CD4-positive, alpha-beta memory T cell (primary cell): ENCODE measurements around the gene GTF3C5. TPM values are rescaled to one million over a fixed set of nuclear protein-coding genes. Genes with fewer than 3 reads are reported as not detected.

Experiments used
- CTCF ChIA-PET: fragments of 350-600 bp; sonication (Branson Sonifier 250); formaldehyde crosslinking; loops from one replicate; lab custom pipeline; 2021; ENCODE audit warnings: inconsistent platforms; ENCODE audit not compliant: partially characterized antibody; lab: Charles Lee
- POLR2A ChIA-PET: fragments of 350-600 bp; sonication (Branson Sonifier 250); formaldehyde crosslinking; loops from one replicate; lab custom pipeline; 2021; ENCODE audit not compliant: partially characterized antibody; lab: Charles Lee
- DNase-seq, 5 donors: peaks; one replicate each; pipeline versions ENCODE4 v3.0.0 to v3.0.0-alpha.2; 2020 to 2022; ENCODE audit warnings: mixed read lengths in 1 of 5
- H3K27ac ChIP-seq: one replicate; pipeline ENCODE4 v1.7.0; 2013; ENCODE audit warnings: low read depth, low read length
- H3K27me3 ChIP-seq: 2 replicates; pipeline ENCODE4 v1.7.0; 2013; ENCODE audit warnings: mild to moderate bottlenecking, low read length, moderate library complexity; ENCODE audit not compliant: insufficient read depth
- H3K36me3 ChIP-seq: 2 replicates; pipeline ENCODE4 v1.7.0; 2013; ENCODE audit warnings: mild to moderate bottlenecking, low read length, moderate library complexity; ENCODE audit not compliant: insufficient read depth
- H3K4me1 ChIP-seq: 2 replicates; pipeline ENCODE4 v1.7.0; 2013; ENCODE audit warnings: mild to moderate bottlenecking, low read length, moderate library complexity; ENCODE audit not compliant: insufficient read depth
- H3K4me3 ChIP-seq, 2 donors: one replicate each; pipeline ENCODE4 v1.7.0; 2013; ENCODE audit warnings: low read length in 2 of 2, mild to moderate bottlenecking in 1 of 2
- H3K9me3 ChIP-seq, 2 donors: one replicate each; pipeline ENCODE4 v1.7.0; 2013; ENCODE audit warnings: low read length in 2 of 2, control low read depth in 1 of 2; ENCODE audit not compliant: control insufficient read depth in 1 of 2
- H3K27ac Mint-ChIP-seq, 7 donors: one replicate each; pipeline ENCODE4 v1.8.0; 2020 to 2021; ENCODE audit warnings: mixed read lengths in 7 of 7, mild to moderate bottlenecking in 6 of 7, inconsistent platforms in 3 of 7, moderate library complexity in 3 of 7
- H3K27me3 Mint-ChIP-seq, 2 donors: one replicate each; pipeline ENCODE4 v1.8.0; 2020 to 2021; ENCODE audit warnings: mixed read lengths in 2 of 2
- H3K36me3 Mint-ChIP-seq, 2 donors: one replicate each; pipeline ENCODE4 v1.8.0; 2020 to 2021; ENCODE audit warnings: mixed read lengths in 2 of 2, inconsistent platforms in 1 of 2, mild to moderate bottlenecking in 1 of 2
- H3K4me1 Mint-ChIP-seq, 4 donors: one replicate each; pipeline ENCODE4 v1.8.0; 2020 to 2021; ENCODE audit warnings: mixed read lengths in 4 of 4, mild to moderate bottlenecking in 1 of 4
- H3K4me3 Mint-ChIP-seq, 8 donors: one replicate each; pipeline ENCODE4 v1.8.0; 2020 to 2021; ENCODE audit warnings: mixed read lengths in 8 of 8, mild to moderate bottlenecking in 7 of 8, moderate library complexity in 6 of 8, inconsistent platforms in 3 of 8
- H3K9me3 Mint-ChIP-seq, 8 donors: one replicate each; pipeline ENCODE4 v1.8.0; 2020 to 2021; ENCODE audit warnings: mixed read lengths in 8 of 8, mild to moderate bottlenecking in 5 of 8, inconsistent platforms in 3 of 8, moderate library complexity in 1 of 8
- intact Hi-C: fragments of 100-400 bp; cut with micrococcal nuclease; formaldehyde crosslinking; loops from one replicate; pipeline ENCODE4 v1.15.1; 2023
- polyA plus RNA-seq, 2 donors: library from polyadenylated mRNA; unstranded; fragments of 300-500 nt; fragmentation: Illumina TruSeq; gene quantifications; one replicate each; pipeline ENCODE4 v1.2.3, GENCODE V29; 2021
- total RNA-seq, 2 experiments: library from RNA; stranded (reverse); gene quantifications; one replicate each; pipeline ENCODE4 v1.2.3, GENCODE V29; 2021

The GTF3C5 gene
- total and polyA plus RNA-seq, 4 experiments from 2014 or later = 33.5 to 71.5 (median 52.7) TPM

DNA sequence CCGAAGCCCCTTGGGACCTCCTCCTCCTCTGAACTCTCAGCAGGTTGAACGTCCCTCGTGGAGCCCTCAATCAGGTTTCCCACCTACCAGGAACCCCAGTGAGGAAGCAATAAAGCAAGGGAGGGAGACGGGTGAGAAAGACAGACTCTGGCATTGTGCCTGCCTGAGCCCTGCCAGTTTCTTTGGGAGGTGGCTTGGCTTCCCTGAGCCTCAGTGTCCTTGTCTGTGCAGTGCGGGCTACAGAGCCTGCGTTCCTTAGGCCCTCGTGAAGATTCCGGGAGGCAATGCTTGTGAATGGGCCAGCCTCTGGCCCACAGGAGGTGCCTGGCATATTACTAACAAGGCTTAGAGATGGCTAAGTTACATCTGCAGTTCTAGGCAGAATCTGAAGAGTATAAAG is 11.9 kb downstream of the GTF3C5 start:
- no peaks in the 10 kb centered on the region for H3K27me3 ChIP-seq
- peaks cover 4 to 10% (median 5%) of the 10 kb centered on the region in 4 donors for H3K4me1 Mint-ChIP-seq
- POLR2A ChIA-PET = interaction anchor here (0.9 to 1.1 kb wide), 2 partner anchors 12 to 106 kb away, joined by 3 read pairs; partner anchors contain the start of gene GTF3C5
- no peak overlapping the region for H3K27ac ChIP-seq
- H3K9me3 ChIP-seq = no peaks in the 10 kb centered on the region
- H3K27me3 Mint-ChIP-seq = no peaks in the 10 kb centered on the region
- no peak overlapping the region for H3K4me3 Mint-ChIP-seq
- H3K36me3 ChIP-seq = peaks cover 54% of the 10 kb centered on the region
- no peaks in the 10 kb centered on the region for H3K9me3 Mint-ChIP-seq
- CTCF ChIA-PET = interaction anchor here (1.5 to 2.1 kb wide), 2 partner anchors 21 to 102 kb away, joined by 4 to 6 read pairs; no protein-coding TSS in a partner anchor
- H3K4me3 ChIP-seq = no peak overlapping the region
- no peak overlapping the region for H3K27ac Mint-ChIP-seq
- no peaks in the 10 kb centered on the region for H3K4me1 ChIP-seq
- intact Hi-C loops = no loop called here
- DNase-seq = no peak
- peaks cover 32 to 53% of the 10 kb centered on the region in 2 donors for H3K36me3 Mint-ChIP-seq

- Mint-ChIP-seq H3K4me3 (no peak overlapping the region), H3K27me3 (no peaks in the 10 kb centered on the region), H3K4me1 (peaks cover 0 to 5% (median 2%) of the 10 kb centered on the region in 4 donors), H3K36me3 (peaks cover 32 to 49% of the 10 kb centered on the region in 2 donors), H3K27ac (no peak overlapping the region), H3K9me3 (no peaks in the 10 kb centered on the region)
- intact Hi-C loops = no loop called here
- ChIA-PET CTCF (interaction anchor here (1.0 to 2.1 kb wide), 3 partner anchors 21 to 101 kb away, joined by 3 to 6 read pairs (median 4); no protein-coding TSS in a partner anchor), POLR2A (interaction anchor here (1.1 kb wide), 1 partner anchor 13 kb away, joined by 3 read pairs; the partner anchor contains the start of gene GTF3C5)
- Histone ChIP-seq H3K27ac (no peak overlapping the region), H3K36me3 (peaks cover 54% of the 10 kb centered on the region), H3K9me3 (no peaks in the 10 kb centered on the region), H3K4me3 (no peak overlapping the region), H3K27me3 (no peaks in the 10 kb centered on the region), H3K4me1 (no peaks in the 10 kb centered on the region)
- DNase-seq = no peak
These were observed 12.7 kb downstream of the GTF3C5 start for GRCh38 chr9:133043449-133044035.

GRCh38 chr9:133044125-133044524 is 13.3 kb downstream of the GTF3C5 start:
- intact Hi-C loops = no loop called here
- POLR2A ChIA-PET = no interaction called here

GRCh38 chr9:133044661-133045060 is 13.9 kb downstream of the GTF3C5 start:
- Mint-ChIP-seq H3K27ac (peak overlapping the region in 1 of 7 donors; percentile 16), H3K9me3 (no peaks in the 10 kb centered on the region), H3K36me3 (peaks cover 37 to 54% of the 10 kb centered on the region in 2 donors), H3K27me3 (no peaks in the 10 kb centered on the region), H3K4me1 (peaks cover 0 to 5% (median 3%) of the 10 kb centered on the region in 4 donors), H3K4me3 (no peak overlapping the region)
- Histone ChIP-seq H3K4me3 (no peak overlapping the region), H3K9me3 (no peaks in the 10 kb centered on the region), H3K36me3 (peaks cover 57% of the 10 kb centered on the region), H3K4me1 (no peaks in the 10 kb centered on the region), H3K27ac (no peak overlapping the region), H3K27me3 (no peaks in the 10 kb centered on the region)
- intact Hi-C loops = no loop called here
- ChIA-PET POLR2A (no interaction called here), CTCF (interaction anchor here (1.0 kb wide), 1 partner anchor 22 kb away, joined by 3 read pairs; no protein-coding TSS in a partner anchor)
- no peak for DNase-seq

More at GRCh38 chr9:133044125-133044524, 13.3 kb downstream of the GTF3C5 start:
- Mint-ChIP-seq H3K27ac (peak overlapping the region in 1 of 7 donors; percentile 13), H3K4me3 (no peak overlapping the region), H3K27me3 (no peaks in the 10 kb centered on the region), H3K36me3 (peaks cover 32 to 49% of the 10 kb centered on the region in 2 donors), H3K4me1 (peaks cover 0 to 5% (median 1%) of the 10 kb centered on the region in 4 donors), H3K9me3 (no peaks in the 10 kb centered on the region)
- Histone ChIP-seq H3K27me3 (no peaks in the 10 kb centered on the region), H3K4me3 (no peak overlapping the region), H3K27ac (no peak overlapping the region), H3K36me3 (peaks cover 57% of the 10 kb centered on the region), H3K4me1 (no peaks in the 10 kb centered on the region), H3K9me3 (no peaks in the 10 kb centered on the region)
- CTCF ChIA-PET = interaction anchor here (1.0 kb wide), 1 partner anchor 22 kb away, joined by 3 read pairs; no protein-coding TSS in a partner anchor
- no peak for DNase-seq

DNA sequence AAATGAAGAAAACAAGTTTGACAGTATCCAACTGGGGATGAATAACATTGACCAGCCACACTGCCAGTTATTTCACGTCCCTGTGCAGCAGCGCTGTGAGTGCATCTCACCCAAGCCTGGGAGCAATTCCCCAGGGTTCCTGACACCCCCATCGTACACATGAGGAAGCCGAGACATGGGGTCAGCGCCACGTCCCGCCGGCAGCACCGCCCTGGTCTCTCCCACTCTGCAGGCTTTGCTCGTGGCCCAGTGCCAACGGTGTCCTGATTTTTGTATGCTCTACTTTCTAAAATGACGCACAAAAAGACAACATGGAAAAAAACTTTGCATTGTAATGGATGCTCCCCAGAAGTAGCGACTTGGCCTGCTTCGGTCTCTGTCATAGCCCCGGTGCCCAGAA is 14.3 kb downstream of the GTF3C5 start:
- Mint-ChIP-seq H3K9me3 (no peaks in the 10 kb centered on the region), H3K27me3 (no peaks in the 10 kb centered on the region), H3K4me1 (peaks cover 0 to 4% (median 2%) of the 10 kb centered on the region in 4 donors), H3K4me3 (no peak overlapping the region), H3K27ac (no peak overlapping the region), H3K36me3 (peaks cover 41 to 56% of the 10 kb centered on the region in 2 donors)
- intact Hi-C loops = no loop called here
- Histone ChIP-seq H3K9me3 (no peaks in the 10 kb centered on the region), H3K36me3 (peaks cover 61% of the 10 kb centered on the region), H3K27me3 (no peaks in the 10 kb centered on the region), H3K4me3 (no peak overlapping the region), H3K27ac (no peak overlapping the region), H3K4me1 (no peaks in the 10 kb centered on the region)
- CTCF ChIA-PET = no interaction called here
- POLR2A ChIA-PET = no interaction called here
- no peak for DNase-seq

DNA sequence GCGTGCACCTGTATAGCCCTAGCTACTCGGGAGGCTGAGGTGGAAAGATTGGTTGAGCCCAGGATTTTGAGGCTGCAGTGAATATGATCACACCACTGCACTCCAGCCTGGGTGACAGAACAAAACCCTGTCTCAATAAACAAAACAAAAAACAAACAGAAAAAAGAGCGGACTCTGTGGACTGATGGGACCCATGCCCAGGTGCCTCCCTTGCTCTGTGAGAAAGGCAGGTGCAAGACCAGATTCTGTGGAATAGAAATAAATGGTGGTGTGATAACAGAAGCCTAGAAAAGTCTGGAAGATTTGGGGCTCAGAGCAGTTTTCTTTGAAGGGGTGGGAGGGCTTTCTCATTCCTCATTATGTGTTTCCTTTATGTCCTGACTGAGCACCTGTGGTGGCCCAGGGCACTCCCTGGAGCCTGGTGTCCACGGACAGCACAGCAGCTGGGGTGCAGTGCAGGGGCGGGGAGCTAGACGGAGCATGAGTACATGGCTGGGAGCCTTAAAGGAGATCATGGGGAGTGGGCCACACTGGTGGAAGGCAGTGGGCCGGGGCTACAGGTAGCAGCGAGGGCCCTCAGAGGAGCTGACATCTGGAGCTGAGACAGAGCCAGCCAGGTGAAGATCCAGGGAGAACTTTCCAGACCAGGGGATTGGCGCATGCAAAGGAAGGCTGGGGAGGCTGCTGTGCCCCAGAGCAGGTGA is 15.6 kb downstream of the GTF3C5 start:
- Mint-ChIP-seq H3K36me3 (peaks cover 46 to 64% of the 10 kb centered on the region in 2 donors), H3K27ac (peak overlapping the region in 2 of 7 donors; percentile 30 to 43), H3K27me3 (no peaks in the 10 kb centered on the region), H3K4me3 (no peak overlapping the region), H3K4me1 (peaks cover 0 to 4% (median under 1%) of the 10 kb centered on the region in 4 donors), H3K9me3 (no peaks in the 10 kb centered on the region)
- H3K9me3 ChIP-seq = no peaks in the 10 kb centered on the region
- ChIA-PET CTCF (no interaction called here), POLR2A (no interaction called here)
- H3K27me3 ChIP-seq = no peaks in the 10 kb centered on the region
- no peak overlapping the region for H3K27ac ChIP-seq
- H3K4me1 ChIP-seq = no peaks in the 10 kb centered on the region
- DNase-seq = no peak
- no peak overlapping the region for H3K4me3 ChIP-seq
- H3K36me3 ChIP-seq = peaks cover 71% of the 10 kb centered on the region
- intact Hi-C loops = no loop called here

DNA sequence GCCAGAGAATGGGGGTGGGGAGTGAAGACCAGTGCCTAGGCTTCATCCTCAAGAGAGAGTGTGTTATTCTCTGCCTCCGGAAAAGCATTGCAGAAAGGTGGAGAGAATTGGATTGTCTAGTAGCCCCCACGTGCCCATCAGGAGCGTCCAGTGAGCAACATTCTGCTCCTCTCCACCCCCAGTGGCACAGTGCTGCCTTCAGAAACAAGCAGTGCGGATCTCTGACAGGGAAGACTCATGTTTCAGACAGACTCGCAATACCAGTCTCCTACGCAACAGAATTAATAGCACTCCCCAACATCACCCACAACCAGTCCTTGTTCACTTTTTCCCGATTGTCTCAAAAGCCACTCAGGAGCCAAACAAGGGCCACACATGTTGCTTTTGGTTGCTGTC is 16.1 kb downstream of the GTF3C5 start:
- intact Hi-C loops = no loop called here
- Mint-ChIP-seq H3K4me3 (no peak overlapping the region), H3K4me1 (peaks cover 0 to 4% (median 0%) of the 10 kb centered on the region in 4 donors), H3K36me3 (peaks cover 50 to 67% of the 10 kb centered on the region in 2 donors), H3K27ac (peak overlapping the region in 1 of 7 donors; percentile 73), H3K27me3 (no peaks in the 10 kb centered on the region), H3K9me3 (no peaks in the 10 kb centered on the region)
- Histone ChIP-seq H3K9me3 (no peaks in the 10 kb centered on the region), H3K4me1 (no peaks in the 10 kb centered on the region), H3K27ac (no peak overlapping the region), H3K4me3 (no peak overlapping the region), H3K27me3 (no peaks in the 10 kb centered on the region), H3K36me3 (peaks cover 73% of the 10 kb centered on the region)
- DNase-seq = peak in 1 of 5 donors; percentile 8
- ChIA-PET POLR2A (no interaction called here), CTCF (no interaction called here)
